PC-9 (cell line): ENCODE data around the gene DCAF7.

ENCODE experiments used
- CTCF ChIP-seq: fragments of 200-600 bp; sonication (generic); conservative IDR thresholded peaks from 2 replicates; pipeline ENCODE4 v1.6.1; 2017; ENCODE audit warnings: mixed run types, antibody characterized with exemption, mild to moderate bottlenecking, moderate library complexity
- EZH2 ChIP-seq: fragments of 200-600 bp; sonication (generic); IDR thresholded peaks from 2 replicates; pipeline ENCODE4 v1.8.0; 2017; ENCODE audit warnings: antibody characterized with exemption, low read depth

- TF ChIP-seq EZH2 (no peak), CTCF (no peak)
These were observed 28.5 kb downstream of the DCAF7 start for GRCh38 chr17:63578769-63579111.
